GM21717 (cell line): ENCODE measurements around the gene SAMD1.

Experiments used
- ATAC-seq: cut with Tn5 transposase; IDR thresholded peaks from one replicate; pipeline ENCODE4 v1.9.1; 2021; ENCODE audit warnings: mild to moderate bottlenecking, moderate library complexity; ENCODE audit not compliant: unreplicated experiment

The SAMD1 gene

DNA sequence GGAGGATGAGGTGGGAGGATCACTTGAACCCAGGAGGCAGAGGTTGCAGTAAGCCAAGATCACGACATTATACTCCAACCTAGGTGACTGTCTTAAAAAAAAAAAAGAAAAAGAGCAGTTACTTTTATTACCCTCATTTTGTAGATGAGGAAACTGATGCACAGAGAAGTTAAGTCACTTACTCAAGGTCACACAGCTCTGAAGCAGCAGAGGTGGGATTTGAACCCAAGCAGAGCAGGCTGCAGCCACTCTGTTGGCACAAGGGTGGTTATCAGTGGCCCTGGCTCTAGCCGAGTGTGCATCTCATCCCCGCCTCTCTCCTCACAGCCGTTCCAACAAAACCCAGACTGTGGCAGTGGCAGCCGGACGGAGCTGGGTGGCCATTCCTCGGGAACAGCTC, 51.4 kb downstream of the SAMD1 start:
- ATAC-seq: no peak
